A673 (cell line): ENCODE data around the gene JMJD6.

Experiments
- CTCF ChIP-seq: fragments of 300-800, 200-600 bp; sonication (generic); conservative IDR thresholded peaks from 2 replicates; pipeline ENCODE4 v1.5.1; 2017; ENCODE audit warnings: low read depth, mild to moderate bottlenecking, antibody characterized with exemption, low read length, moderate library complexity, mixed read lengths
- EZH2 ChIP-seq: fragments of 200-600 bp; sonication (generic); IDR thresholded peaks from 2 replicates; pipeline ENCODE4 v1.6.1; 2017; ENCODE audit warnings: borderline replicate concordance, low read depth, mild to moderate bottlenecking, mixed read lengths, antibody characterized with exemption, low read length; ENCODE audit not compliant: poor library complexity, severe bottlenecking

- TF ChIP-seq CTCF = no peak
- no peak for TF ChIP-seq EZH2
Observed at GRCh38 chr17:76734080-76734840, 7.9 kb upstream of the JMJD6 start.
